IPS DF 4.7 (cell line): ENCODE data around the gene ASB16.

ENCODE experiments used
- DNase-seq: peaks from one replicate; pipeline ENCODE4 v3.0.0-alpha.2; 2013; ENCODE audit warnings: low spot score; ENCODE audit errors: extremely low read depth

The ASB16 gene

GRCh38 chr17:44221862-44222111 lies 51.3 kb downstream of the ASB16 start:
- DNase-seq = no peak

- no peak for DNase-seq
Measured at GRCh38 chr17:44222112-44222869, 51.8 kb downstream of the ASB16 start.

GRCh38 chr17:44223541-44224071 lies 53.1 kb downstream of the ASB16 start:
- no peak for DNase-seq
